IMR-90 (cell line): Measurements from ENCODE around the gene CSN1S1.

Experiments used
- CEBPB ChIP-seq: IDR thresholded peaks from 2 replicates; pipeline ENCODE4 v1.6.1; 2012; ENCODE audit warnings: low read depth, low read length, improper control_type of control experiment
- CTCF ChIP-seq: conservative IDR thresholded peaks from 2 replicates; pipeline ENCODE4 v1.5.1; 2012; ENCODE audit warnings: mild to moderate bottlenecking, low read depth, low read length, improper control_type of control experiment

GRCh38 chr4:69894186-69894585, 36.7 kb upstream of the CSN1S1 start:
- no peak for TF ChIP-seq CEBPB
- TF ChIP-seq CTCF: no peak
